Liver (tissue), 3 donors: ENCODE measurements around the gene HSH2D.

Source experiments
- CTCF ChIP-seq: fragments of 150-350 bp; IDR thresholded peaks from 2 replicates; pipeline ENCODE4 v1.5.1; 2017; ENCODE audit warnings: improper control_type of control experiment, low read depth, low read length; ENCODE audit not compliant: missing input control
- RAD21 ChIP-seq, 2 donors: IDR thresholded peaks; 2 replicates each; pipeline ENCODE4 v1.6.1; 2016; ENCODE audit warnings: antibody characterized with exemption in 2 of 2, mild to moderate bottlenecking in 2 of 2
- SP1 ChIP-seq: IDR thresholded peaks from 2 replicates; pipeline ENCODE4 v1.6.1; 2018; ENCODE audit warnings: antibody characterized with exemption, mild to moderate bottlenecking
- TF ChIP-seq, protein P1 (sequence below): IDR thresholded peaks from 2 replicates; pipeline ENCODE4 v1.6.1; 2016; ENCODE audit warnings: antibody characterized with exemption
- donor health status: healthy.
- donor health status: healthy.

DNA sequence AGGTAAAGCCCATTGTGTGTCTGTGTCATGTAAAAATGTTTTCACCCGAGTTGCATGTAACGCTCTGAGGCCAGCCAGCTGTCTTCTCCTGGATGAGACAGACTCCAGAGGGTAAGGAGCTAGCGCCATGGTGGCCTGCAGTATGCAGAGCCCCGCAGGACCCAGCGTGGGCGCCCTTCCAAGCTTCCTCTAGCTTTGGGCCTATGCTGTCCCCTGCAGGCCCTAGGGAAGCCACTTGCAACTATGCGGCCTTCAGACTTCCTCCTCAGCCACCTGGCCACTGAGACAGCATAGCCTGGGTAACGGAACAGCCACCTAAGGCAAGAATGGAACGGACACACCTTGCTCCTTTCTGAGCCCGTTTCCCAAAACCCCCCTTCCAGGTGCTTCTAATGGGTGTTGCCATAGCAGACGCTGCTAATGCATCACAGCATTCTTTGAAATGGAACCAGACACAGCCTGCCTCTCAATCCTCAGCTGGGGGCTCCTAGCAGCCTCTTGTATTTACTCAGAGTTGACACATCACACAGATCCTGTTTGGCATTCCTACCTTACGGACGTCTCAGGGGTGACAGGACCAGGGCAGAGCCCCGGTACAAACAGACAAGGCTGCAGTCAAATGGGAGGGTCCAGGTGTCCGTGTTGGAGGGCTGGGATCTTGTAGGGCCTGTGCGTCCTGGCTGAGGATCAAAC lies 47.9 kb downstream of the HSH2D start:
- TF ChIP-seq SP1 (no peak), CTCF (no peak), RAD21 (IDR thresholded peaks at IDR 0.05) (no peak)
- TF ChIP-seq, protein P1, sequence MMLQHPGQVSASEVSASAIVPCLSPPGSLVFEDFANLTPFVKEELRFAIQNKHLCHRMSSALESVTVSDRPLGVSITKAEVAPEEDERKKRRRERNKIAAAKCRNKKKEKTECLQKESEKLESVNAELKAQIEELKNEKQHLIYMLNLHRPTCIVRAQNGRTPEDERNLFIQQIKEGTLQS = no peak
